Thymus (tissue), 11 donors: ENCODE measurements around the gene FBXL19. TPM values are rescaled to one million over a fixed set of nuclear protein-coding genes. Genes with fewer than 3 reads are reported as not detected.

Experiments
- DNase-seq, 9 donors: peaks; one replicate each; pipeline ENCODE4 v3.0.0-alpha.2; 2013; ENCODE audit warnings: low spot score in 9 of 9, low read depth in 6 of 9, missing footprints in 1 of 9
- H3K27ac ChIP-seq, 2 donors: one replicate each; pipeline ENCODE4 v1.5.1; 2013; ENCODE audit warnings: control low read depth in 1 of 2, low read depth in 1 of 2, low read length in 1 of 2, mild to moderate bottlenecking in 1 of 2, moderate library complexity in 1 of 2
- H3K27me3 ChIP-seq, 2 donors: one replicate each; pipeline ENCODE4 v1.5.1; 2013; ENCODE audit warnings: low read length in 1 of 2; ENCODE audit not compliant: control insufficient read depth in 2 of 2, insufficient read depth in 1 of 2
- H3K36me3 ChIP-seq, 2 donors: one replicate each; pipeline ENCODE4 v1.5.1; 2013; ENCODE audit warnings: low read length in 1 of 2, mild to moderate bottlenecking in 1 of 2, moderate library complexity in 1 of 2; ENCODE audit not compliant: control insufficient read depth in 2 of 2, insufficient read depth in 2 of 2
- H3K4me1 ChIP-seq, 2 donors: one replicate each; pipeline ENCODE4 v1.5.1; 2013; ENCODE audit warnings: low read length in 2 of 2; ENCODE audit not compliant: control insufficient read depth in 2 of 2, insufficient read depth in 2 of 2
- H3K4me3 ChIP-seq, 2 donors: one replicate each; pipeline ENCODE4 v1.5.1; 2013; ENCODE audit warnings: low read length in 2 of 2, control low read depth in 1 of 2, mild to moderate bottlenecking in 1 of 2
- H3K9me3 ChIP-seq, 2 donors: one replicate each; pipeline ENCODE4 v1.5.1; 2013; ENCODE audit warnings: low read length in 1 of 2, mild to moderate bottlenecking in 1 of 2; ENCODE audit not compliant: control insufficient read depth in 2 of 2, insufficient read depth in 1 of 2
- WGBS: extraction: QIAGEN DNeasy Blood & Tissue Kit; methylation state at CpG from one replicate; pipeline ENCODE4 v1.1.7; 2013; 5-methylcytosine and 5-hydroxymethylcytosine counted together
- polyA plus RNA-seq: library from polyadenylated mRNA; stranded (reverse); fragments of 200-250 nt; gene quantifications from one replicate; pipeline ENCODE4 v1.2.3, GENCODE V29; 2013
- total RNA-seq: library from RNA; stranded (reverse); fragments of 120-200 nt; gene quantifications from one replicate; pipeline ENCODE4 v1.2.4, GENCODE V29; 2013
- donor health status: healthy.

The FBXL19 gene
- total and polyA plus RNA-seq, 2 donors, result 10.2 to 17.0 TPM

GRCh38 chr16:30964574-30965226 lies 41.3 kb downstream of the FBXL19 start:
- no peak overlapping the region for H3K27ac ChIP-seq
- H3K4me1 ChIP-seq, result no peaks in the 10 kb centered on the region
- H3K4me3 ChIP-seq, result no peak overlapping the region
- no peak for DNase-seq
- peaks cover 83 to 89% of the 10 kb centered on the region in 2 donors for H3K36me3 ChIP-seq
- H3K9me3 ChIP-seq, result no peaks in the 10 kb centered on the region
- H3K27me3 ChIP-seq, result no peaks in the 10 kb centered on the region
- WGBS, result 97% methylated on average over 33 of the region's 33 CpGs

GRCh38 chr16:30965436-30965835 lies 42.1 kb downstream of the FBXL19 start:
- Histone ChIP-seq H3K4me3 (no peak overlapping the region), H3K9me3 (no peaks in the 10 kb centered on the region), H3K36me3 (peaks cover 79 to 85% of the 10 kb centered on the region in 2 donors), H3K27ac (no peak overlapping the region), H3K4me1 (no peaks in the 10 kb centered on the region), H3K27me3 (no peaks in the 10 kb centered on the region)
- DNase-seq, result no peak
- WGBS, result 98% methylated on average over 15 of the region's 15 CpGs

GRCh38 chr16:30966033-30966619 lies 42.8 kb downstream of the FBXL19 start:
- Histone ChIP-seq H3K27ac (no peak overlapping the region), H3K4me3 (no peak overlapping the region), H3K36me3 (peaks cover 81 to 89% of the 10 kb centered on the region in 2 donors), H3K4me1 (no peaks in the 10 kb centered on the region), H3K27me3 (no peaks in the 10 kb centered on the region), H3K9me3 (no peaks in the 10 kb centered on the region)
- DNase-seq, result no peak
- 98% methylated on average over 19 of the region's 19 CpGs for WGBS

GRCh38 chr16:30967795-30968194 lies 44.4 kb downstream of the FBXL19 start:
- H3K27ac ChIP-seq, result no peak overlapping the region
- H3K9me3 ChIP-seq, result no peaks in the 10 kb centered on the region
- peaks cover 81 to 85% of the 10 kb centered on the region in 2 donors for H3K36me3 ChIP-seq
- no peak for DNase-seq
- H3K4me3 ChIP-seq, result no peak overlapping the region
- H3K27me3 ChIP-seq, result no peaks in the 10 kb centered on the region
- no peaks in the 10 kb centered on the region for H3K4me1 ChIP-seq
- WGBS, result 95% methylated on average over 4 of the region's 4 CpGs

GRCh38 chr16:30969246-30969842 lies 46.0 kb downstream of the FBXL19 start:
- Histone ChIP-seq H3K4me3 (no peak overlapping the region), H3K9me3 (no peaks in the 10 kb centered on the region), H3K36me3 (peaks cover 83 to 86% of the 10 kb centered on the region in 2 donors), H3K4me1 (no peaks in the 10 kb centered on the region), H3K27ac (no peak overlapping the region), H3K27me3 (no peaks in the 10 kb centered on the region)
- DNase-seq, result no peak
- 97% methylated on average over 19 of the region's 19 CpGs for WGBS

GRCh38 chr16:30971298-30971697 lies 47.9 kb downstream of the FBXL19 start:
- Histone ChIP-seq H3K4me1 (no peaks in the 10 kb centered on the region), H3K4me3 (no peak overlapping the region), H3K9me3 (no peaks in the 10 kb centered on the region), H3K27ac (no peak overlapping the region), H3K27me3 (no peaks in the 10 kb centered on the region), H3K36me3 (peaks cover 80 to 81% of the 10 kb centered on the region in 2 donors)
- no peak for DNase-seq
- WGBS, result 98% methylated on average over 14 of the region's 14 CpGs

- Histone ChIP-seq H3K36me3 (peaks cover 78 to 82% of the 10 kb centered on the region in 2 donors), H3K27ac (no peak overlapping the region), H3K9me3 (no peaks in the 10 kb centered on the region), H3K4me1 (no peaks in the 10 kb centered on the region), H3K27me3 (no peaks in the 10 kb centered on the region), H3K4me3 (no peak overlapping the region)
- DNase-seq, result no peak
- WGBS, result 96% methylated on average over 7 of the region's 7 CpGs
These were observed 49.5 kb downstream of the FBXL19 start for GRCh38 chr16:30972872-30973271.

GRCh38 chr16:30974348-30974747 lies 51.0 kb downstream of the FBXL19 start:
- Histone ChIP-seq H3K9me3 (no peaks in the 10 kb centered on the region), H3K36me3 (peaks cover 79 to 85% of the 10 kb centered on the region in 2 donors), H3K4me1 (no peaks in the 10 kb centered on the region)

GRCh38 chr16:30976486-30976885 lies 53.1 kb downstream of the FBXL19 start:
- DNase-seq, result no peak
- H3K9me3 ChIP-seq, result no peaks in the 10 kb centered on the region
- peaks cover 76 to 88% of the 10 kb centered on the region in 2 donors for H3K36me3 ChIP-seq
- H3K27ac ChIP-seq, result no peak overlapping the region
- no peak overlapping the region for H3K4me3 ChIP-seq
- WGBS, result 97% methylated on average over 4 of the region's 4 CpGs
- no peaks in the 10 kb centered on the region for H3K4me1 ChIP-seq
- no peaks in the 10 kb centered on the region for H3K27me3 ChIP-seq

More at GRCh38 chr16:30974348-30974747, 51.0 kb downstream of the FBXL19 start:
- WGBS, result 97% methylated on average over 6 of the region's 6 CpGs
- H3K27me3 ChIP-seq, result no peaks in the 10 kb centered on the region
- no peak for DNase-seq
- no peak overlapping the region for H3K27ac ChIP-seq
- no peak overlapping the region for H3K4me3 ChIP-seq
